ENCODE measurements around the gene SLC46A1. TPM values are rescaled to one million over a fixed set of nuclear protein-coding genes. Genes with fewer than 3 reads are reported as not detected.
A peak's percentile ranks its signal among the peaks of the same experiment; 100 is the strongest.

Gene SLC46A1
- total and polyA plus RNA-seq, 2 of the 13 experiments (the other 11 are each of a cell fraction or from before 2014, with no cell fraction given), result 19.6 to 22.6 TPM

DNA sequence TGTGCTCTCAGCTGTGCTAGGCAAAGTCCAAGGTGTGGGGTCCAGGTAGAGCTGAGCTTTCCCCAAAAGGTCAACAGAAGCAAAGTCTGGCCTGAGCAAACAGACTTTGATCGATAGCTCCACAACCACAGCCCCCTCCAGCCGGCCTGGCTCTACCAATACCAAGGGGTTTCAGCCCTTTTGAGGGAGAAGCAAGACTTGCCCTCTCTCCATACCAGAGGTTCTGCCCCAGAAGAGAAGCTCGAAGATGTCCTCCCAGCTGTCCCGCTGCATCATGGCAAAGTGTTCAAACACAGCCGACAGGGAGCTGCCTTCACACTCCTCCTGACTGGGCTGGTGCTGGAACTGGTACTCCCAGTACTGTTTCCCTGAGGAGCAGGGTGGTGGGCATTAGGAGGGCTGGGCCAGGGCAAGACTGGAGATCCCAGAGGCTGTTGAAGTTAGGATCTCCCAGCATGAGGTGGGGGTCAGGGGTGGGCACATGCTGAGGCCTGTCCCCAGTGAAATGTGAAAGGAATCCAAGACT is 37.6 kb downstream of the SLC46A1 start (continued):
- TF ChIP-seq, protein P1, sequence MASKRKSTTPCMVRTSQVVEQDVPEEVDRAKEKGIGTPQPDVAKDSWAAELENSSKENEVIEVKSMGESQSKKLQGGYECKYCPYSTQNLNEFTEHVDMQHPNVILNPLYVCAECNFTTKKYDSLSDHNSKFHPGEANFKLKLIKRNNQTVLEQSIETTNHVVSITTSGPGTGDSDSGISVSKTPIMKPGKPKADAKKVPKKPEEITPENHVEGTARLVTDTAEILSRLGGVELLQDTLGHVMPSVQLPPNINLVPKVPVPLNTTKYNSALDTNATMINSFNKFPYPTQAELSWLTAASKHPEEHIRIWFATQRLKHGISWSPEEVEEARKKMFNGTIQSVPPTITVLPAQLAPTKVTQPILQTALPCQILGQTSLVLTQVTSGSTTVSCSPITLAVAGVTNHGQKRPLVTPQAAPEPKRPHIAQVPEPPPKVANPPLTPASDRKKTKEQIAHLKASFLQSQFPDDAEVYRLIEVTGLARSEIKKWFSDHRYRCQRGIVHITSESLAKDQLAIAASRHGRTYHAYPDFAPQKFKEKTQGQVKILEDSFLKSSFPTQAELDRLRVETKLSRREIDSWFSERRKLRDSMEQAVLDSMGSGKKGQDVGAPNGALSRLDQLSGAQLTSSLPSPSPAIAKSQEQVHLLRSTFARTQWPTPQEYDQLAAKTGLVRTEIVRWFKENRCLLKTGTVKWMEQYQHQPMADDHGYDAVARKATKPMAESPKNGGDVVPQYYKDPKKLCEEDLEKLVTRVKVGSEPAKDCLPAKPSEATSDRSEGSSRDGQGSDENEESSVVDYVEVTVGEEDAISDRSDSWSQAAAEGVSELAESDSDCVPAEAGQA (IDR thresholded peaks at IDR 0.05; ENCODE audit: low read depth), result no peak
- TF ChIP-seq, protein P1 (CRISPR knock-in tag; IDR thresholded peaks at IDR 0.05; ENCODE audit: borderline replicate concordance), result no peak
- no peak for TF ChIP-seq ATAD3A (CRISPR knock-in tag; IDR thresholded peaks at IDR 0.05)
- TF ChIP-seq, protein P2, sequence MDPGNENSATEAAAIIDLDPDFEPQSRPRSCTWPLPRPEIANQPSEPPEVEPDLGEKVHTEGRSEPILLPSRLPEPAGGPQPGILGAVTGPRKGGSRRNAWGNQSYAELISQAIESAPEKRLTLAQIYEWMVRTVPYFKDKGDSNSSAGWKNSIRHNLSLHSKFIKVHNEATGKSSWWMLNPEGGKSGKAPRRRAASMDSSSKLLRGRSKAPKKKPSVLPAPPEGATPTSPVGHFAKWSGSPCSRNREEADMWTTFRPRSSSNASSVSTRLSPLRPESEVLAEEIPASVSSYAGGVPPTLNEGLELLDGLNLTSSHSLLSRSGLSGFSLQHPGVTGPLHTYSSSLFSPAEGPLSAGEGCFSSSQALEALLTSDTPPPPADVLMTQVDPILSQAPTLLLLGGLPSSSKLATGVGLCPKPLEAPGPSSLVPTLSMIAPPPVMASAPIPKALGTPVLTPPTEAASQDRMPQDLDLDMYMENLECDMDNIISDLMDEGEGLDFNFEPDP (CRISPR knock-in tag; conservative IDR thresholded peaks at IDR 0.05), result no peak
- TF ChIP-seq ZNF138 (CRISPR knock-in tag; IDR thresholded peaks at IDR 0.05; ENCODE audit: low read depth), result no peak
- no peak for TF ChIP-seq BHLHE40 (IDR thresholded peaks at IDR 0.05; ENCODE audit: low read length)
- TF ChIP-seq, protein P3, sequence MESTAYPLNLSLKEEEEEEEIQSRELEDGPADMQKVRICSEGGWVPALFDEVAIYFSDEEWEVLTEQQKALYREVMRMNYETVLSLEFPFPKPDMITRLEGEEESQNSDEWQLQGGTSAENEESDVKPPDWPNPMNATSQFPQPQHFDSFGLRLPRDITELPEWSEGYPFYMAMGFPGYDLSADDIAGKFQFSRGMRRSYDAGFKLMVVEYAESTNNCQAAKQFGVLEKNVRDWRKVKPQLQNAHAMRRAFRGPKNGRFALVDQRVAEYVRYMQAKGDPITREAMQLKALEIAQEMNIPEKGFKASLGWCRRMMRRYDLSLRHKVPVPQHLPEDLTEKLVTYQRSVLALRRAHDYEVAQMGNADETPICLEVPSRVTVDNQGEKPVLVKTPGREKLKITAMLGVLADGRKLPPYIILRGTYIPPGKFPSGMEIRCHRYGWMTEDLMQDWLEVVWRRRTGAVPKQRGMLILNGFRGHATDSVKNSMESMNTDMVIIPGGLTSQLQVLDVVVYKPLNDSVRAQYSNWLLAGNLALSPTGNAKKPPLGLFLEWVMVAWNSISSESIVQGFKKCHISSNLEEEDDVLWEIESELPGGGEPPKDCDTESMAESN (CRISPR knock-in tag; conservative IDR thresholded peaks at IDR 0.05), result 0 out of 2 replicates have a peak, but pooled peaks have one; percentile 31
- no peak for TF ChIP-seq FOXP1 (IDR thresholded peaks at IDR 0.05)
- peak; percentile 75 for TF ChIP-seq FOXP1 (CRISPR knock-in tag; IDR thresholded peaks at IDR 0.05)
- TF ChIP-seq, protein P4, sequence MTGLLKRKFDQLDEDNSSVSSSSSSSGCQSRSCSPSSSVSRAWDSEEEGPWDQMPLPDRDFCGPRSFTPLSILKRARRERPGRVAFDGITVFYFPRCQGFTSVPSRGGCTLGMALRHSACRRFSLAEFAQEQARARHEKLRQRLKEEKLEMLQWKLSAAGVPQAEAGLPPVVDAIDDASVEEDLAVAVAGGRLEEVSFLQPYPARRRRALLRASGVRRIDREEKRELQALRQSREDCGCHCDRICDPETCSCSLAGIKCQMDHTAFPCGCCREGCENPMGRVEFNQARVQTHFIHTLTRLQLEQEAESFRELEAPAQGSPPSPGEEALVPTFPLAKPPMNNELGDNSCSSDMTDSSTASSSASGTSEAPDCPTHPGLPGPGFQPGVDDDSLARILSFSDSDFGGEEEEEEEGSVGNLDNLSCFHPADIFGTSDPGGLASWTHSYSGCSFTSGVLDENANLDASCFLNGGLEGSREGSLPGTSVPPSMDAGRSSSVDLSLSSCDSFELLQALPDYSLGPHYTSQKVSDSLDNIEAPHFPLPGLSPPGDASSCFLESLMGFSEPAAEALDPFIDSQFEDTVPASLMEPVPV (CRISPR knock-in tag; IDR thresholded peaks at IDR 0.05), result no peak
- no peak for TF ChIP-seq ZNF484 (CRISPR knock-in tag; IDR thresholded peaks at IDR 0.05; ENCODE audit: borderline replicate concordance, low read depth)
- TF ChIP-seq, protein P5, sequence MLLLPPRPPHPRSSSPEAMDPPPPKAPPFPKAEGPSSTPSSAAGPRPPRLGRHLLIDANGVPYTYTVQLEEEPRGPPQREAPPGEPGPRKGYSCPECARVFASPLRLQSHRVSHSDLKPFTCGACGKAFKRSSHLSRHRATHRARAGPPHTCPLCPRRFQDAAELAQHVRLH (CRISPR knock-in tag; IDR thresholded peaks at IDR 0.05; ENCODE audit: borderline replicate concordance, low read depth), result no peak
- TF ChIP-seq ZNF232 (CRISPR knock-in tag; IDR thresholded peaks at IDR 0.05; ENCODE audit: borderline replicate concordance), result peak; percentile 87; the same call in 1 of the 2 replicates
- no peak for TF ChIP-seq ZNF891 (CRISPR knock-in tag; IDR thresholded peaks at IDR 0.05)
- TF ChIP-seq, protein P6, sequence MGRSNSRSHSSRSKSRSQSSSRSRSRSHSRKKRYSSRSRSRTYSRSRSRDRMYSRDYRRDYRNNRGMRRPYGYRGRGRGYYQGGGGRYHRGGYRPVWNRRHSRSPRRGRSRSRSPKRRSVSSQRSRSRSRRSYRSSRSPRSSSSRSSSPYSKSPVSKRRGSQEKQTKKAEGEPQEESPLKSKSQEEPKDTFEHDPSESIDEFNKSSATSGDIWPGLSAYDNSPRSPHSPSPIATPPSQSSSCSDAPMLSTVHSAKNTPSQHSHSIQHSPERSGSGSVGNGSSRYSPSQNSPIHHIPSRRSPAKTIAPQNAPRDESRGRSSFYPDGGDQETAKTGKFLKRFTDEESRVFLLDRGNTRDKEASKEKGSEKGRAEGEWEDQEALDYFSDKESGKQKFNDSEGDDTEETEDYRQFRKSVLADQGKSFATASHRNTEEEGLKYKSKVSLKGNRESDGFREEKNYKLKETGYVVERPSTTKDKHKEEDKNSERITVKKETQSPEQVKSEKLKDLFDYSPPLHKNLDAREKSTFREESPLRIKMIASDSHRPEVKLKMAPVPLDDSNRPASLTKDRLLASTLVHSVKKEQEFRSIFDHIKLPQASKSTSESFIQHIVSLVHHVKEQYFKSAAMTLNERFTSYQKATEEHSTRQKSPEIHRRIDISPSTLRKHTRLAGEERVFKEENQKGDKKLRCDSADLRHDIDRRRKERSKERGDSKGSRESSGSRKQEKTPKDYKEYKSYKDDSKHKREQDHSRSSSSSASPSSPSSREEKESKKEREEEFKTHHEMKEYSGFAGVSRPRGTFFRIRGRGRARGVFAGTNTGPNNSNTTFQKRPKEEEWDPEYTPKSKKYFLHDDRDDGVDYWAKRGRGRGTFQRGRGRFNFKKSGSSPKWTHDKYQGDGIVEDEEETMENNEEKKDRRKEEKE (IDR thresholded peaks at IDR 0.05), result no peak
- TF ChIP-seq ZNF230 (CRISPR knock-in tag; IDR thresholded peaks at IDR 0.05), result no peak
